ENCODE data around the gene MRPS5.

The MRPS5 gene

GRCh38 chr2:95069465-95069864 lies 52.1 kb downstream of the MRPS5 start:
- no peak for TF ChIP-seq TAF1 (IDR thresholded peaks at IDR 0.05; ENCODE audit: borderline replicate concordance, insufficient read depth, low read length)
- TF ChIP-seq FOXP2 (optimal IDR thresholded peaks at IDR 0.05; ENCODE audit: borderline replicate concordance, extremely low read depth, extremely low read length, insufficient read depth) = no peak
- TF ChIP-seq SIN3A (IDR thresholded peaks at IDR 0.05; ENCODE audit: borderline replicate concordance, insufficient read depth, low read length) = no peak
- no peak for TF ChIP-seq REST (IDR thresholded peaks at IDR 0.05; ENCODE audit: insufficient read depth in 1 of 2, low read depth in 2 of 2, low read length in 2 of 2)

GRCh38 chr2:95068256-95068655 lies 53.4 kb downstream of the MRPS5 start:
- TF ChIP-seq POLR2AphosphoS5 (IDR thresholded peaks at IDR 0.05; ENCODE audit: low read depth, low read length) (no peak), SIN3A (IDR thresholded peaks at IDR 0.05; ENCODE audit: borderline replicate concordance, insufficient read depth, low read length) (no peak), REST (IDR thresholded peaks at IDR 0.05; ENCODE audit: insufficient read depth in 1 of 2, low read depth in 2 of 2, low read length in 2 of 2) (no peak), FOXP2 (optimal IDR thresholded peaks at IDR 0.05; ENCODE audit: borderline replicate concordance, extremely low read depth, extremely low read length, insufficient read depth) (no peak), TAF1 (IDR thresholded peaks at IDR 0.05; ENCODE audit: borderline replicate concordance, insufficient read depth, low read length) (no peak)

GRCh38 chr2:95063086-95063958 lies 58.3 kb downstream of the MRPS5 start:
- no peak for TF ChIP-seq POLR2AphosphoS5 (IDR thresholded peaks at IDR 0.05; ENCODE audit: low read depth, low read length)
- TF ChIP-seq REST (IDR thresholded peaks at IDR 0.05; ENCODE audit: insufficient read depth in 1 of 2, low read depth in 2 of 2, low read length in 2 of 2) = no peak

GRCh38 chr2:95062242-95063085 lies 59.1 kb downstream of the MRPS5 start:
- TF ChIP-seq SIN3A (IDR thresholded peaks at IDR 0.05; ENCODE audit: borderline replicate concordance, insufficient read depth, low read length) (no peak), REST (IDR thresholded peaks at IDR 0.05; ENCODE audit: insufficient read depth in 1 of 2, low read depth in 2 of 2, low read length in 2 of 2) (no peak), TAF1 (IDR thresholded peaks at IDR 0.05; ENCODE audit: borderline replicate concordance, insufficient read depth, low read length) (no peak), FOXP2 (optimal IDR thresholded peaks at IDR 0.05; ENCODE audit: borderline replicate concordance, extremely low read depth, extremely low read length, insufficient read depth) (no peak), POLR2AphosphoS5 (IDR thresholded peaks at IDR 0.05; ENCODE audit: low read depth, low read length) (no peak)
